ENCODE data around the gene SCAF8. TPM values are rescaled to one million over a fixed set of nuclear protein-coding genes. Genes with fewer than 3 reads are reported as not detected.

The SCAF8 gene
- total and polyA plus RNA-seq, 9 of the 15 experiments (the other 6 are each of a cell fraction or from before 2014, with no cell fraction given), result 10.5 to 46.6 (median 23.2) TPM

- no peak for TF ChIP-seq WHSC1 (IDR thresholded peaks at IDR 0.05; ENCODE audit: low read length)
- TF ChIP-seq RNF2 (IDR thresholded peaks at IDR 0.05), result no peak; the same call in 1 of the 2 replicates
- no peak for TF ChIP-seq ZEB2 (IDR thresholded peaks at IDR 0.05)
- no peak for TF ChIP-seq ZNF280B (CRISPR knock-in tag; IDR thresholded peaks at IDR 0.05)
- no peak; the same call in 1 of the 2 replicates for TF ChIP-seq GTF2F1 (IDR thresholded peaks at IDR 0.05; ENCODE audit: low read depth, low read length)
- no peak for TF ChIP-seq PTTG1 (tag; IDR thresholded peaks at IDR 0.05; ENCODE audit: low read depth)
- no peak for TF ChIP-seq E2F1 (CRISPR knock-in tag; IDR thresholded peaks at IDR 0.05)
- TF ChIP-seq ZNF644 (tag; IDR thresholded peaks at IDR 0.05; ENCODE audit: low read depth), result no peak; the same call in 1 of the 2 replicates
- TF ChIP-seq SMARCA5 (IDR thresholded peaks at IDR 0.05), result no peak
- no peak for TF ChIP-seq ZNF717 (CRISPR knock-in tag; IDR thresholded peaks at IDR 0.05)
- no peak for TF ChIP-seq U2AF2 (optimal IDR thresholded peaks at IDR 0.05; ENCODE audit: low read depth, low read length)
- no peak for TF ChIP-seq SMC3 (conservative IDR thresholded peaks at IDR 0.05; ENCODE audit: insufficient read depth, low read depth, low read length)
- TF ChIP-seq KDM4B (IDR thresholded peaks at IDR 0.05; ENCODE audit: borderline replicate concordance in 2 of 2, low read depth in 1 of 2), result peak in 1 of 2 experiments; percentile 51; a peak in 1 of 4 replicates
- no peak for TF ChIP-seq CEBPZ (IDR thresholded peaks at IDR 0.05; ENCODE audit: borderline replicate concordance, low read depth, low read length)
- TF ChIP-seq MEF2D (tag; conservative IDR thresholded peaks at IDR 0.05; ENCODE audit: low read depth), result no peak
- TF ChIP-seq RAD21 (CRISPR knock-in tag; conservative IDR thresholded peaks at IDR 0.05 in 1 of 2, IDR thresholded peaks at IDR 0.05 in 1 of 2), result no peak
- TF ChIP-seq BRD9 (IDR thresholded peaks at IDR 0.05; ENCODE audit: low read depth, partially characterized antibody), result no peak
- peak; percentile 45 for TF ChIP-seq SAP30 (IDR thresholded peaks at IDR 0.05; ENCODE audit: borderline replicate concordance, insufficient read depth, low read depth, low read length, poor library complexity, severe bottlenecking)
- no peak for TF ChIP-seq CHCHD3 (CRISPR knock-in tag; IDR thresholded peaks at IDR 0.05)
These were observed 588 bp downstream of the SCAF8 start (continued) for GRCh38 chr6:154733626-154734382.

Data from K562 (cell line).